Lung (tissue), 12 donors: ENCODE results near the gene VPS13C. TPM values are rescaled to one million over a fixed set of nuclear protein-coding genes. Genes with fewer than 3 reads are reported as not detected.

Source experiments
- ATAC-seq: fragments of 200-7000 bp; cut with Tn5 transposase; one replicate; pipeline ENCODE4 v1.9.1; 2020; ENCODE audit warnings: moderate number of reproducible peaks; ENCODE audit not compliant: insufficient read depth, low FRiP score
- DNase-seq, 3 donors: peaks; one replicate each; pipeline ENCODE4 v3.0.0-alpha.2; 2013 to 2017
- H3K27ac ChIP-seq, 2 donors: one replicate each; pipeline ENCODE4 v1.5.1; 2013; ENCODE audit warnings: mild to moderate bottlenecking in 2 of 2, moderate library complexity in 2 of 2, control low read depth in 1 of 2, inconsistent platforms in 1 of 2, low read depth in 1 of 2, low read length in 1 of 2
- H3K27me3 ChIP-seq, 3 donors: one replicate each; pipeline ENCODE4 v1.5.1; 2013; ENCODE audit warnings: low read length in 2 of 3; ENCODE audit not compliant: control insufficient read depth in 3 of 3, insufficient read depth in 3 of 3
- H3K36me3 ChIP-seq, 4 donors: one replicate each; pipeline ENCODE4 v1.5.1; 2013; ENCODE audit warnings: low read length in 4 of 4, mild to moderate bottlenecking in 1 of 4, moderate library complexity in 1 of 4; ENCODE audit not compliant: control insufficient read depth in 4 of 4, insufficient read depth in 4 of 4
- H3K4me1 ChIP-seq, 5 donors: one replicate each; pipeline ENCODE4 v1.5.1; 2013; ENCODE audit warnings: low read length in 5 of 5, mild to moderate bottlenecking in 2 of 5, moderate library complexity in 1 of 5; ENCODE audit not compliant: control insufficient read depth in 5 of 5, insufficient read depth in 5 of 5
- H3K4me3 ChIP-seq: one replicate; pipeline ENCODE4 v1.5.1; 2013; ENCODE audit warnings: mild to moderate bottlenecking, control low read depth, moderate library complexity
- H3K9ac ChIP-seq, 2 donors: one replicate each; pipeline ENCODE4 v1.5.1; 2013; ENCODE audit warnings: low read length in 2 of 2, control low read depth in 1 of 2; ENCODE audit not compliant: insufficient read depth in 1 of 2
- H3K9me3 ChIP-seq, 4 donors: one replicate each; pipeline ENCODE4 v1.5.1; 2013; ENCODE audit warnings: low read length in 3 of 4, mild to moderate bottlenecking in 1 of 4, moderate library complexity in 1 of 4; ENCODE audit not compliant: control insufficient read depth in 4 of 4, insufficient read depth in 3 of 4
- CTCF ChIP-seq: IDR thresholded peaks from 2 replicates; pipeline ENCODE4 v1.5.1; 2012; ENCODE audit warnings: mild to moderate bottlenecking; ENCODE audit errors: control extremely low read depth, extremely low read depth
- WGBS, 2 donors: extraction: QIAGEN DNeasy Blood & Tissue Kit; methylation state at CpG; one replicate each; pipeline ENCODE4 v1.1.7; 2013; 5-methylcytosine and 5-hydroxymethylcytosine counted together
- polyA plus RNA-seq, 2 donors: library from polyadenylated mRNA; stranded (reverse); fragments of 200-250 nt; gene quantifications; one replicate each; pipeline ENCODE4 v1.2.1, GENCODE V29; 2013
- total RNA-seq, 2 donors: library from RNA; depleted of rRNA in 1 of 2; stranded (reverse); fragments of >200 nt in 1 of 2; gene quantifications; one replicate each; pipeline ENCODE4 v1.2.1, GENCODE V29; 2014 to 2021
- donor health status: control.
- donor health status: control.
- donor health status: Bipolar disorder and iron deficiency.
- donor health status: healthy.
- donor health status: DM: yes; HTN: yes; CAD: no.

The VPS13C gene
- total and polyA plus RNA-seq, 4 donors: 16.8 to 196 (median 53.3) TPM

DNA sequence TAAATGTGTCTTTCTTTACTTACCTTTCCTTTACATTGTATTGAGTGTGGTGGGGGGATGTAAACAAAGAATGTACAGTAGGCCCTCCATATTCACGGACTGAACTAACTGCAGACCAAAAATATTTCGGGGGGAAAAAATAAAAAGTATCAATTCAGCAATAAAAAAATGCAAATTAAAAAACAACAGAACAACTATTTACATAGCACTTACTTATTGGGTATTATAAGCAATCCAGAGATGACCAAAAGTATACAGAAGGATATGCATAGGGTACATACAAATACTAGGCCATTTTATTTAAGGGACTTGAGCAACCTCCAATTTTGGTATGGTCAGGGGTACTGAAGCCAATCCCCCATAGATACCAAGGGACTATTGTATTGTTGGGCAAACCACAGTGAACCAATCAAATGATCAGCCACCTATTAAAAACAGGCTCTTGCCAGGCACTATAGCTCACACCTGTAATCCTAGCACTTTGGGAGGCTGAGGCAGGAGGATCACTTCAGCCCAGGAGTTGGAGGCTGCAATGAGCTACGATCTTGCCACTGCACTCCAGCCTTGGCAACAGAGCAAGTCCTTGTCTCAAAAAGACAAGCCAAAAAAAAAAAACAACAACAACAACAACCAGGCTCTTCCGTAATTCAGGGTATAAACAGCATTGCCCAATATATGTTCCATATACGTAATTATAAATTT lies 1.8 kb downstream of the VPS13C start:
- Histone ChIP-seq H3K9ac (no peak overlapping the region), H3K4me1 (peaks cover 0 to 15% (median 5%) of the 10 kb centered on the region in 5 donors), H3K4me3 (no peak overlapping the region), H3K9me3 (no peaks in the 10 kb centered on the region), H3K27ac (no peak overlapping the region), H3K27me3 (peaks cover 0 to 17% (median 10%) of the 10 kb centered on the region in 3 donors), H3K36me3 (no peaks in the 10 kb centered on the region)
- ATAC-seq (no peak), DNase-seq (no peak)
- no peak for TF ChIP-seq CTCF
- 79 to 84% methylated on average over 5 of the region's 5 CpGs for WGBS, 2 donors

GRCh38 chr15:62057341-62057980 lies 2.8 kb downstream of the VPS13C start:
- no peak for DNase-seq
- Histone ChIP-seq H3K36me3 (no peaks in the 10 kb centered on the region), H3K9ac (no peak overlapping the region), H3K9me3 (no peaks in the 10 kb centered on the region), H3K27me3 (peaks cover 0 to 10% (median 7%) of the 10 kb centered on the region in 3 donors), H3K27ac (no peak overlapping the region), H3K4me1 (peaks cover 0 to 20% (median 5%) of the 10 kb centered on the region in 5 donors), H3K4me3 (no peak overlapping the region)
- TF ChIP-seq CTCF: no peak
- WGBS, 2 donors: 56 to 78% methylated on average over 4 of the region's 4 CpGs
- no peak for ATAC-seq

- no peak overlapping the region for H3K27ac ChIP-seq
- H3K9ac ChIP-seq: no peak overlapping the region
- no peaks in the 10 kb centered on the region for H3K9me3 ChIP-seq
- WGBS, 2 donors: 69 to 87% methylated on average over 5 of the region's 5 CpGs
- no peak overlapping the region for H3K4me3 ChIP-seq
- no peak for TF ChIP-seq CTCF
- no peaks in the 10 kb centered on the region for H3K36me3 ChIP-seq
- no peak for DNase-seq
- ATAC-seq: no peak
- peaks cover 0 to 30% (median 3%) of the 10 kb centered on the region in 5 donors for H3K4me1 ChIP-seq
- H3K27me3 ChIP-seq: no peaks in the 10 kb centered on the region
Observed at GRCh38 chr15:62054979-62055378, 5.3 kb downstream of the VPS13C start.
